Heart left ventricle (tissue), 16 donors: ENCODE measurements around the gene STON2. TPM values are rescaled to one million over a fixed set of nuclear protein-coding genes. Genes with fewer than 3 reads are reported as not detected.

Experiments
- ATAC-seq, 4 donors: fragments of 200-7000 bp; cut with Tn5 transposase; one replicate each; pipeline ENCODE4 v1.9.1; 2020 to 2022; ENCODE audit warnings: moderate library complexity in 4 of 4, mild to moderate bottlenecking in 3 of 4, moderate number of reproducible peaks in 1 of 4
- DNase-seq, 5 donors: peaks; one replicate each; pipeline ENCODE4 v3.0.0-alpha.2; 2020
- H3K27ac ChIP-seq, 12 donors: fragments of 200-600 bp; sonication (generic) in 4 of 12; one replicate each; pipeline versions ENCODE4 v1.5.0 to v1.8.0; 2016 to 2022; ENCODE audit warnings: mild to moderate bottlenecking in 2 of 12
- H3K27me3 ChIP-seq, 9 donors: fragments of 200-600 bp; sonication (generic) in 2 of 9; one replicate each; pipeline versions ENCODE4 v1.5.1 to v1.8.0; 2016 to 2022; ENCODE audit warnings: mild to moderate bottlenecking in 3 of 9
- H3K36me3 ChIP-seq, 9 donors: fragments of 200-600 bp; sonication (generic) in 2 of 9; one replicate each; pipeline versions ENCODE4 v1.5.0 to v1.8.0; 2018 to 2022; ENCODE audit warnings: mild to moderate bottlenecking in 2 of 9
- H3K4me1 ChIP-seq, 12 donors: fragments of 200-600 bp; sonication (generic) in 4 of 12; one replicate each; pipeline versions ENCODE4 v1.5.0 to v1.8.0; 2016 to 2022; ENCODE audit warnings: mild to moderate bottlenecking in 3 of 12
- H3K4me3 ChIP-seq, 12 donors: fragments of 200-600 bp; sonication (generic) in 4 of 12; one replicate each; pipeline versions ENCODE4 v1.5.0 to v1.8.0; 2017 to 2022; ENCODE audit warnings: mild to moderate bottlenecking in 9 of 12, moderate library complexity in 4 of 12
- H3K9me3 ChIP-seq, 12 donors: fragments of 200-600 bp; sonication (generic) in 4 of 12; one replicate each; pipeline versions ENCODE4 v1.5.0 to v1.8.0; 2016 to 2022; ENCODE audit warnings: mild to moderate bottlenecking in 1 of 12
- CTCF ChIP-seq, 12 donors: fragments of 200-600 bp; sonication (generic) in 4 of 12; IDR thresholded peaks; one replicate each; pipeline versions ENCODE4 v1.5.0 to v1.8.0; 2018 to 2022; ENCODE audit warnings: antibody characterized with exemption in 12 of 12, mild to moderate bottlenecking in 5 of 12
- POLR2A ChIP-seq, 2 donors: fragments of 450-650 bp; IDR thresholded peaks; one replicate each; pipeline ENCODE4 v1.6.1; 2017; ENCODE audit warnings: antibody characterized with exemption in 2 of 2, mild to moderate bottlenecking in 2 of 2, moderate library complexity in 2 of 2
- WGBS, 4 donors: extraction: QIAGEN DNeasy Blood & Tissue Kit in 2 of 4; methylation state at CpG; one replicate each; pipeline versions ENCODE4 v1.1.5 to v1.1.7; 2013 to 2018; 5-methylcytosine and 5-hydroxymethylcytosine counted together
- intact Hi-C, 10 donors: fragments of 100-400 bp; cut with DNase I; formaldehyde crosslinking; loops; one replicate each; pipeline versions ENCODE4 v1.11.1 to v1.14.2; 2022
- polyA plus RNA-seq, 2 donors: library from polyadenylated mRNA; stranded (reverse); fragments of 200-250 nt; gene quantifications; one replicate each; pipeline ENCODE4 v1.2.3, GENCODE V29; 2013
- total RNA-seq, 9 donors: library from RNA; depleted of rRNA in 2 of 9; stranded (reverse); fragments of >200 nt in 2 of 9; fragmentation: NEBNext Ultra II Directional in 3 of 9; extraction: Animal tissue kit (Norgen Biotek cat#: 25700) in 3 of 9; gene quantifications; one replicate each; pipeline versions ENCODE4 v1.1.0 to v1.2.4, GENCODE V29; 2016 to 2023
- donor health status: ischemic (EF 13 %, LVEDD 7.1; RV severe dilation, severe dysfunction).
- donor health status: healthy with polysubstance abuse.
- donor health status: DM: no; HTN: yes; CAD: no.
- donor health status: DM: no; HTN: no; CAD: no.
- donor health status: ischemic (EF 25% LVEDD 6.9; RV normal size, moderate dysfunction).
- donor health status: ischemic (EF 25% LVEDD 5.7; RV mildly dilated, moderate dysfunction).
- donor health status: healthy.
- donor health status: DM: yes; HTN: yes; CAD: no.
- donor health status: ischemic (EF 35%, LVEDD 5.7; RV mildly dilated, moderate dysfunction).
- donor health status: nonischemic (EF 11% LVEDD 7.7; RV severe dilation, severe dysfunction).
- donor health status: DM: yes; HTN: yes; CAD: no.
- donor health status: PGD.
- donor health status: ischemic (EF 29% LVEDD 5.4; RV normal size, mild dysfunction).
- donor health status: nonischemic (EF 23%, LVEDD 6.1; RV moderate dilation, normal function).

The STON2 gene
- total and polyA plus RNA-seq, 11 donors = 0.28 to 27.5 (median 7.0) TPM

DNA sequence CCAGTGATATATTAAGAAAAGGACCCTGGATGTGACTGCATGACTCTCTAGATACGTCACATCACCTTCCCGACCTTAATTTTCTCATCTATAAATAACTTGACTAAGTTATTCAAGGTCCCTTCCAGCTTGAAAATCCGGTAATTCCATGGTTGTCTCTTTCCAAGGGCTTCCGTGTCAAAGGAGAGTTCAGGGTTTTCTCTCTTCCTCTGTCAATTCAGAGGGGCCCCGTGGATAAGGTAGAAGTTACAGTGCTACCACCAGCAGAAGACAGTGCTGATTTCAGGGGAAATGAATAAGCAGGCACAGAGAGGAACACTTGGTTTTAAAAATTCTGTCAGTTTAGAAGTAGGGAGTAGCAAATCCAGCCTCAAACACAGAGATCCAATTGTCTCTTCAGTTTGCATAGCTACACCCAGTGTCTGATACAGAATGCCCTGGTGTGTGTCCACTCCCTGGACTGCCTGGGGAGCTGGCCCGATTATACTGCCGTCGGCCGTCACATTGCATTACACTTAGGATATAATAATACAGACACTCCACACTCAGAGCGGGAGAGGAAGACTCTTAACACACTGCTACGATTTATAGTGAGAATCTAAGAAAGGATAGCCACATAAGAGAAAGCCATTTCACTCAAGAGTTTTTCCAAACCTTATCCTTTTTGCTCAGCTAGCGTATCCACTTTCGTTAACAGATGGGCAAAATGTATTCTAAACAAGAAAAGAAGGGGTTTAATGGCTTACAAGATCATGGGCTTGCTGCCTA, 124.6 kb downstream of the STON2 start:
- intact Hi-C loops = loop anchor here in 1 of 10 donors (2.0 kb wide), 1 partner anchor 177 kb away; no protein-coding TSS in a partner anchor
- H3K4me1 ChIP-seq = peaks cover 0 to 41% (median 4%) of the 10 kb centered on the region in 12 donors
- peak overlapping the region in 5 of 12 donors; percentile 1 to 28 (median 10) for H3K4me3 ChIP-seq
- no peak for TF ChIP-seq CTCF (IDR thresholded peaks at IDR 0.05)
- no peak for TF ChIP-seq POLR2A (IDR thresholded peaks at IDR 0.05)
- peaks cover 0 to 12% (median 0%) of the 10 kb centered on the region in 9 donors for H3K36me3 ChIP-seq
- DNase-seq = peak in 1 of 5 donors; percentile 40
- WGBS, 4 donors = 50 to 66% (median 55%) methylated on average over 13 of the region's 13 CpGs
- H3K9me3 ChIP-seq = no peaks in the 10 kb centered on the region
- H3K27ac ChIP-seq = peak overlapping the region in 10 of 12 donors; percentile 32 to 65 (median 55)
- peak; percentile 40 to 82 (median 77) for ATAC-seq
- H3K27me3 ChIP-seq = no peaks in the 10 kb centered on the region

DNA sequence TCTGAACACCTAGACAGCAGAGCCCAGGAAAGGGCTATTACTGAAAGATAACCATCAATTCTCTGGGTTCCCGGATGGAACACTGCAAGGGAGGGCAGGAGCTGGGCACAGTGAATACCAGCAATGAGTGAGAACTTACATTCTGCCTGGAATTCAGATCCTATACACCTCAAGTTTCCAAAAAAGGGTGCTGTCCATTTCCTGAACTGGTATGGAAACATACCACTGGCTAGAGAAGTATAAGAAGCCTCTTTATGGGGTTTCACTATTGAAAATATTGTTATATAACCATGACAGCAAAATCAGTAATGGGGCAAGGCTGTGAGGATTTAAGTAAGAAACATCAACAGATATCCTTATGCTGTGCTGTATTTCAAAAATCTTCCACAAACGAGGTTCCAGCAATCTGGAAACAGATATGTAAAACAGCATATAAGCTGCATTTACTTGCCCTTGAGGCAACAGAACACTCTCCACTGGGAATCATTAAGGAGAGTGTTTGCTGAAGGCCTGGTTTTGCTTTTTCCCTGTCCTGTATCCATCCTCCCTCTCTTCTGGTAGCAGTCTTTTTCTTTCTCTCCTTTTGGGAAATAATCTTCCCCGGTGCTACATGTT, 126.1 kb downstream of the STON2 start:
- H3K27ac ChIP-seq = peak overlapping the region in 3 of 12 donors; percentile 35 to 61 (median 57)
- intact Hi-C loops = loop anchor here in 2 of 10 donors (2.0 to 5.0 kb wide), 2 partner anchors 63 to 179 kb away; no protein-coding TSS in a partner anchor

GRCh38 chr14:81273521-81273920, 126.6 kb downstream of the STON2 start:
- no peak overlapping the region for H3K4me3 ChIP-seq
- TF ChIP-seq CTCF (IDR thresholded peaks at IDR 0.05) (no peak), POLR2A (IDR thresholded peaks at IDR 0.05) (no peak)
- H3K4me1 ChIP-seq = peaks cover 0 to 44% (median 4%) of the 10 kb centered on the region in 12 donors
- peaks cover 0 to 2% (median 0%) of the 10 kb centered on the region in 9 donors for H3K27me3 ChIP-seq
- intact Hi-C loops = loop anchor here in 1 of 10 donors (5.0 kb wide), 1 partner anchor 64 kb away; no protein-coding TSS in a partner anchor
- no peaks in the 10 kb centered on the region for H3K9me3 ChIP-seq
- ATAC-seq = no peak
- no peak for DNase-seq
- WGBS, 4 donors = 67 to 85% (median 75%) methylated on average over 9 of the region's 9 CpGs
- peaks cover 0 to 12% (median 0%) of the 10 kb centered on the region in 9 donors for H3K36me3 ChIP-seq
- peak overlapping the region in 3 of 12 donors; percentile 8 to 35 (median 15) for H3K27ac ChIP-seq

More for the DNA sequence above, 126.1 kb downstream of the STON2 start:
- 63 to 83% (median 72%) methylated on average over 3 of the region's 3 CpGs for WGBS, 4 donors
- DNase-seq = no peak
- Histone ChIP-seq H3K4me3 (no peak overlapping the region), H3K36me3 (peaks cover 0 to 12% (median 0%) of the 10 kb centered on the region in 9 donors), H3K4me1 (peaks cover 0 to 44% (median 4%) of the 10 kb centered on the region in 12 donors), H3K9me3 (no peaks in the 10 kb centered on the region), H3K27me3 (no peaks in the 10 kb centered on the region)
- TF ChIP-seq CTCF (IDR thresholded peaks at IDR 0.05) = no peak
- ATAC-seq = no peak

DNA sequence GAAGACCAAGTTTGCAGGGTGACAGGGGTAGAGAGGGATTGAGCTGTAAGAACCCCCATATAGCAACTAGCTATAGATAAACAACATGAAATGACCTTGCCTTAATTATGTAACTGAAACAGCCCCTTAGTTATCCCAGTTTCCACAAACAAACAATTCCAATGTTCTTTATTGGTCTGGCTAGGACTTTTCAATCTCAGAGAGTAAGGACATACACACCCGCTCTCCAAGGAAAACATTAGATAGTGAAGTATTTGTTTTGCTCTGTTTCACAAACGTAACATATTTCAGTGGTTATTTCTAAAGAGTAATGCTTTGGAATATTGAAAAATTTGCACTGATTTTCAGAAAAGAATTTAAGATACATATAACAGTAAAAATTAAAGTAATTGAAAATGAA, 127.8 kb downstream of the STON2 start:
- ATAC-seq (no peak), DNase-seq (no peak)
- Histone ChIP-seq H3K4me3 (no peak overlapping the region), H3K27me3 (peaks cover 0 to 5% (median 0%) of the 10 kb centered on the region in 9 donors), H3K36me3 (peaks cover 0 to 9% (median 0%) of the 10 kb centered on the region in 9 donors), H3K4me1 (peaks cover 0 to 44% (median 4%) of the 10 kb centered on the region in 12 donors), H3K27ac (peak overlapping the region in 4 of 12 donors; percentile 22 to 63 (median 44)), H3K9me3 (no peaks in the 10 kb centered on the region)
- WGBS, 4 donors = 64 to 79% (median 75%) methylated on average over 2 of the region's 2 CpGs
- no peak for TF ChIP-seq CTCF (IDR thresholded peaks at IDR 0.05)
- TF ChIP-seq POLR2A (IDR thresholded peaks at IDR 0.05) = no peak
- intact Hi-C loops = loop anchor here in 1 of 10 donors (5.0 kb wide), 1 partner anchor 65 kb away; no protein-coding TSS in a partner anchor
